HEK293 (cell line): ENCODE results near the gene PRKAB1.

Source experiments
- SETDB1 ChIP-seq: IDR thresholded peaks from one replicate; pipeline ENCODE4 v1.6.1; 2017; ENCODE audit warnings: mild to moderate bottlenecking, low read length, moderate library complexity, mixed read lengths; ENCODE audit not compliant: insufficient read length
- YY1 ChIP-seq: fragments of 450-650 bp; formaldehyde crosslinking; IDR thresholded peaks from 2 replicates; pipeline ENCODE4 v1.5.1; 2018; ENCODE audit warnings: missing biosample characterization, missing genetic modification characterization
- ZBTB48 ChIP-seq: fragments of 450-650 bp; formaldehyde crosslinking; IDR thresholded peaks from 2 replicates; pipeline ENCODE4 v1.5.1; 2016; ENCODE audit warnings: missing biosample characterization, missing genetic modification characterization
- ZFP37 ChIP-seq: fragments of 450-650 bp; formaldehyde crosslinking; IDR thresholded peaks from 2 replicates; pipeline ENCODE4 v1.5.1; 2016; ENCODE audit warnings: missing biosample characterization, missing genetic modification characterization
- ZNF132 ChIP-seq: fragments of 450-650 bp; formaldehyde crosslinking; IDR thresholded peaks from 2 replicates; pipeline ENCODE4 v1.5.1; 2017; ENCODE audit warnings: missing biosample characterization, missing genetic modification characterization, borderline replicate concordance
- ZNF214 ChIP-seq: fragments of 450-650 bp; formaldehyde crosslinking; IDR thresholded peaks from 2 replicates; pipeline ENCODE4 v1.5.1; 2017; ENCODE audit warnings: missing biosample characterization, mild to moderate bottlenecking, missing genetic modification characterization, borderline replicate concordance
- ZNF292 ChIP-seq: fragments of 450-650 bp; formaldehyde crosslinking; IDR thresholded peaks from 2 replicates; pipeline ENCODE4 v1.5.1; 2016; ENCODE audit warnings: low read depth, missing biosample characterization, missing genetic modification characterization, borderline replicate concordance
- ZNF391 ChIP-seq: fragments of 450-650 bp; formaldehyde crosslinking; IDR thresholded peaks from 2 replicates; pipeline ENCODE4 v1.5.1; 2016; ENCODE audit warnings: low read depth, missing biosample characterization, missing genetic modification characterization, borderline replicate concordance
- TF ChIP-seq, protein P1 (sequence below): fragments of 450-650 bp; formaldehyde crosslinking; IDR thresholded peaks from 2 replicates; pipeline ENCODE4 v1.5.1; 2016; ENCODE audit warnings: missing biosample characterization, missing genetic modification characterization
- TF ChIP-seq, protein P2 (sequence below): fragments of 450-650 bp; formaldehyde crosslinking; IDR thresholded peaks from 2 replicates; pipeline ENCODE4 v1.5.1; 2016; ENCODE audit warnings: missing biosample characterization, missing genetic modification characterization
- TF ChIP-seq, protein P3 (sequence below): fragments of 450-650 bp; formaldehyde crosslinking; IDR thresholded peaks from 2 replicates; pipeline ENCODE4 v1.5.1; 2016; ENCODE audit warnings: missing biosample characterization, missing genetic modification characterization
- TF ChIP-seq, protein P4 (sequence below): fragments of 450-650 bp; formaldehyde crosslinking; conservative IDR thresholded peaks from 2 replicates; pipeline ENCODE4 v1.5.1; 2016; ENCODE audit warnings: low read depth, missing biosample characterization, missing genetic modification characterization

DNA sequence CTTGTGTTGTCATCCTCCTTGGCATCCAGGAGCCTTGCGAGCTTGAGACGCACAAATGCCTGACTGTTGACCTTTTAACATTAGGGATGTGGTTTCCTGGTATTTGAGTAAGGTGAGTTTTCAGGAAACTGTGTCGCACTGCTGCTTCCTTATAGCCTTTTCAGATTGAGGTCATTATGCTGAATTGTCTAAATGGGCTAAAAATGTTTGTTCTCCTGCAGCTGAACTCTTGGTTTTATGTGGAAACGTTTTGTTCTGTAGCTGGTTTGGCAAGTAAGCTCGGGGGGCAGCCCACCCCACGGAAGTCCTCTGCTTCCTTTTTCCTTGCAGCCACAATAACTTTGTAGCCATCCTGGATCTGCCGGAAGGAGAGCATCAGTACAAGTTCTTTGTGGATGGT, 5.7 kb downstream of the PRKAB1 start:
- TF ChIP-seq, protein P1, sequence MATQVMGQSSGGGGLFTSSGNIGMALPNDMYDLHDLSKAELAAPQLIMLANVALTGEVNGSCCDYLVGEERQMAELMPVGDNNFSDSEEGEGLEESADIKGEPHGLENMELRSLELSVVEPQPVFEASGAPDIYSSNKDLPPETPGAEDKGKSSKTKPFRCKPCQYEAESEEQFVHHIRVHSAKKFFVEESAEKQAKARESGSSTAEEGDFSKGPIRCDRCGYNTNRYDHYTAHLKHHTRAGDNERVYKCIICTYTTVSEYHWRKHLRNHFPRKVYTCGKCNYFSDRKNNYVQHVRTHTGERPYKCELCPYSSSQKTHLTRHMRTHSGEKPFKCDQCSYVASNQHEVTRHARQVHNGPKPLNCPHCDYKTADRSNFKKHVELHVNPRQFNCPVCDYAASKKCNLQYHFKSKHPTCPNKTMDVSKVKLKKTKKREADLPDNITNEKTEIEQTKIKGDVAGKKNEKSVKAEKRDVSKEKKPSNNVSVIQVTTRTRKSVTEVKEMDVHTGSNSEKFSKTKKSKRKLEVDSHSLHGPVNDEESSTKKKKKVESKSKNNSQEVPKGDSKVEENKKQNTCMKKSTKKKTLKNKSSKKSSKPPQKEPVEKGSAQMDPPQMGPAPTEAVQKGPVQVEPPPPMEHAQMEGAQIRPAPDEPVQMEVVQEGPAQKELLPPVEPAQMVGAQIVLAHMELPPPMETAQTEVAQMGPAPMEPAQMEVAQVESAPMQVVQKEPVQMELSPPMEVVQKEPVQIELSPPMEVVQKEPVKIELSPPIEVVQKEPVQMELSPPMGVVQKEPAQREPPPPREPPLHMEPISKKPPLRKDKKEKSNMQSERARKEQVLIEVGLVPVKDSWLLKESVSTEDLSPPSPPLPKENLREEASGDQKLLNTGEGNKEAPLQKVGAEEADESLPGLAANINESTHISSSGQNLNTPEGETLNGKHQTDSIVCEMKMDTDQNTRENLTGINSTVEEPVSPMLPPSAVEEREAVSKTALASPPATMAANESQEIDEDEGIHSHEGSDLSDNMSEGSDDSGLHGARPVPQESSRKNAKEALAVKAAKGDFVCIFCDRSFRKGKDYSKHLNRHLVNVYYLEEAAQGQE, result no peak
- TF ChIP-seq ZNF391 (no peak), ZNF132 (tag by site-specific recombination) (no peak), ZBTB48 (tag by site-specific recombination) (no peak), ZNF292 (no peak), ZNF214 (tag by site-specific recombination) (no peak), YY1 (no peak), SETDB1 (no peak), ZFP37 (tag by site-specific recombination) (no peak)
- TF ChIP-seq, protein P2, sequence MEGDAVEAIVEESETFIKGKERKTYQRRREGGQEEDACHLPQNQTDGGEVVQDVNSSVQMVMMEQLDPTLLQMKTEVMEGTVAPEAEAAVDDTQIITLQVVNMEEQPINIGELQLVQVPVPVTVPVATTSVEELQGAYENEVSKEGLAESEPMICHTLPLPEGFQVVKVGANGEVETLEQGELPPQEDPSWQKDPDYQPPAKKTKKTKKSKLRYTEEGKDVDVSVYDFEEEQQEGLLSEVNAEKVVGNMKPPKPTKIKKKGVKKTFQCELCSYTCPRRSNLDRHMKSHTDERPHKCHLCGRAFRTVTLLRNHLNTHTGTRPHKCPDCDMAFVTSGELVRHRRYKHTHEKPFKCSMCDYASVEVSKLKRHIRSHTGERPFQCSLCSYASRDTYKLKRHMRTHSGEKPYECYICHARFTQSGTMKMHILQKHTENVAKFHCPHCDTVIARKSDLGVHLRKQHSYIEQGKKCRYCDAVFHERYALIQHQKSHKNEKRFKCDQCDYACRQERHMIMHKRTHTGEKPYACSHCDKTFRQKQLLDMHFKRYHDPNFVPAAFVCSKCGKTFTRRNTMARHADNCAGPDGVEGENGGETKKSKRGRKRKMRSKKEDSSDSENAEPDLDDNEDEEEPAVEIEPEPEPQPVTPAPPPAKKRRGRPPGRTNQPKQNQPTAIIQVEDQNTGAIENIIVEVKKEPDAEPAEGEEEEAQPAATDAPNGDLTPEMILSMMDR (tag by site-specific recombination), result no peak
- TF ChIP-seq, protein P3, sequence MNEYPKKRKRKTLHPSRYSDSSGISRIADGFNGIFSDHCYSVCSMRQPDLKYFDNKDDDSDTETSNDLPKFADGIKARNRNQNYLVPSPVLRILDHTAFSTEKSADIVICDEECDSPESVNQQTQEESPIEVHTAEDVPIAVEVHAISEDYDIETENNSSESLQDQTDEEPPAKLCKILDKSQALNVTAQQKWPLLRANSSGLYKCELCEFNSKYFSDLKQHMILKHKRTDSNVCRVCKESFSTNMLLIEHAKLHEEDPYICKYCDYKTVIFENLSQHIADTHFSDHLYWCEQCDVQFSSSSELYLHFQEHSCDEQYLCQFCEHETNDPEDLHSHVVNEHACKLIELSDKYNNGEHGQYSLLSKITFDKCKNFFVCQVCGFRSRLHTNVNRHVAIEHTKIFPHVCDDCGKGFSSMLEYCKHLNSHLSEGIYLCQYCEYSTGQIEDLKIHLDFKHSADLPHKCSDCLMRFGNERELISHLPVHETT (tag by site-specific recombination), result no peak
- TF ChIP-seq, protein P4, sequence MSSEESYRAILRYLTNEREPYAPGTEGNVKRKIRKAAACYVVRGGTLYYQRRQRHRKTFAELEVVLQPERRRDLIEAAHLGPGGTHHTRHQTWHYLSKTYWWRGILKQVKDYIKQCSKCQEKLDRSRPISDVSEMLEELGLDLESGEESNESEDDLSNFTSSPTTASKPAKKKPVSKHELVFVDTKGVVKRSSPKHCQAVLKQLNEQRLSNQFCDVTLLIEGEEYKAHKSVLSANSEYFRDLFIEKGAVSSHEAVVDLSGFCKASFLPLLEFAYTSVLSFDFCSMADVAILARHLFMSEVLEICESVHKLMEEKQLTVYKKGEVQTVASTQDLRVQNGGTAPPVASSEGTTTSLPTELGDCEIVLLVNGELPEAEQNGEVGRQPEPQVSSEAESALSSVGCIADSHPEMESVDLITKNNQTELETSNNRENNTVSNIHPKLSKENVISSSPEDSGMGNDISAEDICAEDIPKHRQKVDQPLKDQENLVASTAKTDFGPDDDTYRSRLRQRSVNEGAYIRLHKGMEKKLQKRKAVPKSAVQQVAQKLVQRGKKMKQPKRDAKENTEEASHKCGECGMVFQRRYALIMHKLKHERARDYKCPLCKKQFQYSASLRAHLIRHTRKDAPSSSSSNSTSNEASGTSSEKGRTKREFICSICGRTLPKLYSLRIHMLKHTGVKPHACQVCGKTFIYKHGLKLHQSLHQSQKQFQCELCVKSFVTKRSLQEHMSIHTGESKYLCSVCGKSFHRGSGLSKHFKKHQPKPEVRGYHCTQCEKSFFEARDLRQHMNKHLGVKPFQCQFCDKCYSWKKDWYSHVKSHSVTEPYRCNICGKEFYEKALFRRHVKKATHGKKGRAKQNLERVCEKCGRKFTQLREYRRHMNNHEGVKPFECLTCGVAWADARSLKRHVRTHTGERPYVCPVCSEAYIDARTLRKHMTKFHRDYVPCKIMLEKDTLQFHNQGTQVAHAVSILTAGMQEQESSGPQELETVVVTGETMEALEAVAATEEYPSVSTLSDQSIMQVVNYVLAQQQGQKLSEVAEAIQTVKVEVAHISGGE (tag by site-specific recombination), result no peak
